Esophagus squamous epithelium (tissue), 4 donors: ENCODE measurements around the gene ADARB2.

Experiments used
- CTCF ChIP-seq, 6 experiments: fragments of 450-650 bp in 4 of 6; fragments of 200-600 bp in 2 of 6; sonication (generic) in 2 of 6; IDR thresholded peaks; one replicate each; pipeline ENCODE4 v1.5.1; 2016 to 2019; ENCODE audit warnings: antibody characterized with exemption in 6 of 6, mild to moderate bottlenecking in 4 of 6, moderate library complexity in 4 of 6
- POLR2A ChIP-seq, 4 donors: fragments of 450-650 bp; IDR thresholded peaks; one replicate each; pipeline ENCODE4 v1.6.1; 2017; ENCODE audit warnings: antibody characterized with exemption in 4 of 4, mild to moderate bottlenecking in 4 of 4, moderate library complexity in 3 of 4

- TF ChIP-seq CTCF (IDR thresholded peaks at IDR 0.05) (no peak), POLR2A (IDR thresholded peaks at IDR 0.05) (no peak)
These were observed 108.6 kb downstream of the ADARB2 start for GRCh38 chr10:1628757-1629156.
